HCT116 (cell line): ENCODE results near the gene TDRD10. TPM values are rescaled to one million over a fixed set of nuclear protein-coding genes. Genes with fewer than 3 reads are reported as not detected.

Source experiments
- ATAC-seq: fragments of 200-7000 bp; cut with Tn5 transposase; 2 replicates; pipeline ENCODE4 v1.9.1; 2020; ENCODE audit warnings: mild to moderate bottlenecking, moderate library complexity
- BruUV-seq: library from RNA; stranded (reverse); fragments of 400-500 nt; replicated peaks from 2 replicates; lab custom pipeline; 2021; lab: Mats Ljungman, UMichigan
- CTCF ChIA-PET: fragments of 300-600 bp; sonication (Branson Sonifier 250); formaldehyde crosslinking; loops from one replicate; lab custom pipeline; 2021; ENCODE audit warnings: antibody characterized with exemption; lab: Charles Lee
- POLR2A ChIA-PET: fragments of 300-600, 350-600 bp; sonication (Branson Sonifier 250); formaldehyde crosslinking; loops from one replicate; lab custom pipeline; 2021; ENCODE audit warnings: antibody characterized with exemption; lab: Charles Lee
- RAD21 ChIA-PET, 2 experiments: fragments of 300-600 bp; sonication (Branson Sonifier 250); formaldehyde crosslinking; loops; one replicate each; lab custom pipeline; 2023; ENCODE audit warnings: low total read pairs in 2 of 2; ENCODE audit not compliant: uncharacterized antibody in 2 of 2, unreplicated experiment in 2 of 2, low non-redundant PET in 1 of 2; lab: Charles Lee
- DNase-seq: peaks from one replicate; pipeline ENCODE4 v3.0.0-alpha.2; 2010; ENCODE audit warnings: low read depth, low spot score
- H2AFZ ChIP-seq: fragments of 200-600 bp; shearing (Covaris generic), sonication (generic); 2 replicates; pipeline ENCODE4 v1.6.1; 2017; ENCODE audit warnings: low read depth, mixed run types, mixed read lengths, antibody characterized with exemption, low read length; ENCODE audit not compliant: poor library complexity, severe bottlenecking
- H3K27ac ChIP-seq: 2 replicates; pipeline ENCODE4 v1.5.1; 2012; ENCODE audit warnings: low read depth, low read length
- H3K27me3 ChIP-seq: fragments of 200-600 bp; sonication (generic); 2 replicates; pipeline ENCODE4 v1.6.1; 2016; ENCODE audit warnings: mixed run types, low read length, mixed read lengths; ENCODE audit not compliant: insufficient read depth
- H3K36me3 ChIP-seq, 2 experiments: fragments of 200-500 bp in 1 of 2; fragments of 200-600 bp in 1 of 2; sonication (Bioruptor generic) in 1 of 2; sonication (generic) in 1 of 2; 2 replicates each; pipeline versions ENCODE4 v1.5.1 to v1.6.1; 2014 to 2016; ENCODE audit warnings: low read length in 2 of 2, inconsistent platforms in 1 of 2, mixed read lengths in 1 of 2, mixed run types in 1 of 2; ENCODE audit not compliant: insufficient read depth in 2 of 2, control insufficient read depth in 1 of 2
- H3K4me1 ChIP-seq, 2 experiments: fragments of 200-600 bp in 1 of 2; sonication (generic) in 1 of 2; 2 replicates each; pipeline versions ENCODE4 v1.5.1 to v1.6.1; 2012 to 2017; ENCODE audit warnings: low read length in 2 of 2, inconsistent platforms in 1 of 2, mild to moderate bottlenecking in 1 of 2, mixed read lengths in 1 of 2, mixed run types in 1 of 2, moderate library complexity in 1 of 2; ENCODE audit not compliant: insufficient read depth in 2 of 2, control insufficient read depth in 1 of 2
- H3K4me2 ChIP-seq: fragments of 200-600 bp; sonication (generic); 2 replicates; pipeline ENCODE4 v1.6.1; 2017; ENCODE audit warnings: mixed run types, low read length, mixed read lengths
- H3K4me3 ChIP-seq, 2 experiments: fragments of 200-600 bp in 1 of 2; sonication (generic) in 1 of 2; replicated peaks in 1 of 2; 2 replicates each; pipeline ENCODE4 v1.5.1; 2011 to 2016; ENCODE audit warnings: low read length in 2 of 2, control low read depth in 1 of 2, low read depth in 1 of 2, mild to moderate bottlenecking in 1 of 2, mixed read lengths in 1 of 2, mixed run types in 1 of 2
- H3K79me2 ChIP-seq: fragments of 200-600 bp; sonication (generic); 2 replicates; pipeline ENCODE4 v1.6.1; 2017; ENCODE audit warnings: mild to moderate bottlenecking, mixed run types, low read length, moderate library complexity, mixed read lengths; ENCODE audit not compliant: insufficient read depth
- H3K9ac ChIP-seq: fragments of 200-600 bp; sonication (generic); 2 replicates; pipeline ENCODE4 v1.6.1; 2016; ENCODE audit warnings: low read length, mixed read lengths
- H3K9me2 ChIP-seq: fragments of 200-600 bp; sonication (generic), shearing (Covaris generic); 2 replicates; pipeline ENCODE4 v1.6.1; 2017; ENCODE audit warnings: mixed run types, mild to moderate bottlenecking, moderate library complexity; ENCODE audit not compliant: insufficient read depth
- H3K9me3 ChIP-seq, 2 experiments: fragments of 200-500 bp in 1 of 2; fragments of 200-600 bp in 1 of 2; sonication (Bioruptor generic) in 1 of 2; sonication (generic) in 1 of 2; 2 replicates each; pipeline ENCODE4 v1.6.1; 2014 to 2017; ENCODE audit warnings: low read length in 2 of 2, mixed read lengths in 2 of 2, inconsistent platforms in 1 of 2, low read depth in 1 of 2, mild to moderate bottlenecking in 1 of 2, mixed run types in 1 of 2, moderate library complexity in 1 of 2; ENCODE audit not compliant: control insufficient read depth in 1 of 2, insufficient read depth in 1 of 2
- H4K20me1 ChIP-seq: fragments of 200-600 bp; sonication (generic), shearing (Covaris generic); 2 replicates; pipeline ENCODE4 v1.6.1; 2017; ENCODE audit warnings: mixed run types, mild to moderate bottlenecking, moderate library complexity; ENCODE audit not compliant: insufficient read depth
- EGR1 ChIP-seq: IDR thresholded peaks from 2 replicates; pipeline ENCODE4 v1.6.1; 2012; ENCODE audit warnings: low read depth
- POLR2A ChIP-seq: IDR thresholded peaks from 2 replicates; pipeline ENCODE4 v1.7.0; 2011; ENCODE audit warnings: borderline replicate concordance; ENCODE audit not compliant: insufficient read depth, insufficient read length; ENCODE audit errors: extremely low read depth
- POLR2AphosphoS5 ChIP-seq: IDR thresholded peaks from 2 replicates; pipeline ENCODE4 v1.6.1; 2011; ENCODE audit warnings: mild to moderate bottlenecking, low read depth, low read length, moderate library complexity
- ZBTB33 ChIP-seq: IDR thresholded peaks from 2 replicates; pipeline ENCODE4 v1.6.1; 2011; ENCODE audit warnings: mild to moderate bottlenecking, low read length, moderate library complexity; ENCODE audit not compliant: insufficient replicate concordance; ENCODE audit errors: extremely low read depth
- ZFX ChIP-seq: fragments of 450-650 bp; IDR thresholded peaks from 2 replicates; pipeline ENCODE4 v1.6.1; 2017
- ZNF274 ChIP-seq: fragments of 200-500 bp; sonication (Bioruptor generic); IDR thresholded peaks from 2 replicates; pipeline ENCODE4 v1.6.1; 2014; ENCODE audit warnings: mild to moderate bottlenecking, low read depth, low read length, inconsistent platforms
- intact Hi-C: fragments of 100-400 bp; cut with micrococcal nuclease; formaldehyde crosslinking; loops from 2 replicates; pipeline ENCODE4 v1.10.0; 2022
- total RNA-seq: library from RNA; stranded (reverse); gene quantifications from one replicate; pipeline ENCODE4 v1.2.1, GENCODE V29; 2021; ENCODE audit not compliant: unreplicated experiment
- TF ChIP-seq, protein P1 (sequence below): IDR thresholded peaks from 2 replicates; pipeline ENCODE4 v1.6.1; 2012

TDRD10 gene
- total RNA-seq, 1 experiment from 2014 or later = not detected

GRCh38 chr1:154519591-154519991, 17.6 kb downstream of the TDRD10 start:
- no peaks in the 10 kb centered on the region for H3K36me3 ChIP-seq
- H3K4me1 ChIP-seq = no peaks in the 10 kb centered on the region
- no TSS peak for BruUV-seq
- ChIA-PET CTCF (no interaction called here), POLR2A (no interaction called here), RAD21 (no interaction called here)
- no peak for ATAC-seq
- intact Hi-C loops = no loop called here
- H3K79me2 ChIP-seq = no peaks in the 10 kb centered on the region
- no peak for DNase-seq
- no peak overlapping the region for H2AFZ ChIP-seq
- no peaks in the 10 kb centered on the region for H3K9me2 ChIP-seq
- no peak overlapping the region for H3K9ac ChIP-seq
- TF ChIP-seq, protein P1, sequence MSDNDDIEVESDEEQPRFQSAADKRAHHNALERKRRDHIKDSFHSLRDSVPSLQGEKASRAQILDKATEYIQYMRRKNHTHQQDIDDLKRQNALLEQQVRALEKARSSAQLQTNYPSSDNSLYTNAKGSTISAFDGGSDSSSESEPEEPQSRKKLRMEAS = no peak
- no peak for TF ChIP-seq ZNF274
- no peak for TF ChIP-seq POLR2AphosphoS5
- no peak for TF ChIP-seq ZBTB33
- TF ChIP-seq EGR1 = no peak
- no peak overlapping the region for H3K27ac ChIP-seq
- H4K20me1 ChIP-seq = no peaks in the 10 kb centered on the region
- H3K27me3 ChIP-seq = no peaks in the 10 kb centered on the region
- H3K4me2 ChIP-seq = no peak overlapping the region
- H3K4me3 ChIP-seq = no peak overlapping the region
- no peaks in the 10 kb centered on the region for H3K9me3 ChIP-seq

DNA sequence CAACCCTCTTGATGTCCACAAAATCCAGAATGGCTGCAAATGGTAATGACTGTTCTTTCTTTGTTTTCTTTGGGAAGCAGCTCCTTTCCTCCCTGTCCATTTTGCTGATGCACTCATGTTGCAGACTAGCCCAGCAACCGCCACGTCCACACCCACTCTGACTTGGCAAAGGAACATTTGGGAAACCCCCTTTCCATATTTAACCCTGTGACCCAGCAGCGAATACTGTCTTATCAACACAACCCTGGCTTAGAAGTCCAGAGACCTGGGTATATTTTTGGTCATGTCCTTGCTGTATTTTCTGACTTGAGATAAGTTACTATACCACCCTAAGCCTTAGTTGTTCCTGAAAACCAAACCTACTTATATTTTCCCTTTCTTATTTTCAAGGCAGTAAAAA, 18.3 kb downstream of the TDRD10 start:
- BruUV-seq = no TSS peak
- intact Hi-C loops = no loop called here
- Histone ChIP-seq H2AFZ (no peak overlapping the region), H3K79me2 (no peaks in the 10 kb centered on the region), H3K9me3 (no peaks in the 10 kb centered on the region), H3K36me3 (no peaks in the 10 kb centered on the region), H3K9me2 (no peaks in the 10 kb centered on the region), H3K27ac (no peak overlapping the region), H3K4me1 (no peaks in the 10 kb centered on the region), H3K4me3 (no peak overlapping the region), H3K27me3 (no peaks in the 10 kb centered on the region), H3K4me2 (no peak overlapping the region), H3K9ac (no peak overlapping the region), H4K20me1 (no peaks in the 10 kb centered on the region)
- ATAC-seq = no peak
- ChIA-PET POLR2A (no interaction called here), RAD21 (no interaction called here), CTCF (no interaction called here)
- DNase-seq = no peak
- no peak for TF ChIP-seq EGR1
- TF ChIP-seq POLR2A = no peak
- TF ChIP-seq POLR2AphosphoS5 = no peak
- TF ChIP-seq ZFX = no peak
